ENCODE data around the gene FOXO4.

FOXO4 gene

DNA sequence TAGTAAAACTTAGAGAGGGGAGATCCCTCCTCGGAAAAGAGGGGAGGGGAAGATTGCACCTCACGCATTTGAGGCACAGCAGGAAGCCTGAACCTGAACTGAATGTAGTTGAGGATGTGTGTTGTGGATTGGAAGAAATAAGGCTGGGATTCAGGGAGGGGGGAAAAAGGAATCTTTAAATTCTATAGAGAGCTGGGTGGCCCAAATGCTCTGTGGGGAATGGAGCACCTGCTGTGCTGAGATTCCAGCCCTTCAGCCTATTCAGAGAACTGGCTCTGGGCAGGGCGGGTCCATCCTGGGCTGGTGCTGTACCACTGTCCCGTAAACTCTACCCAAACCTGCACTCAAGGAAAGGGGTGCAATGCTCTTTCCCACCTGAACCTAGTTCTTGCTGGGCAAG lies 4.1 kb downstream of the FOXO4 start:
- no peak for DNase-seq

DNA sequence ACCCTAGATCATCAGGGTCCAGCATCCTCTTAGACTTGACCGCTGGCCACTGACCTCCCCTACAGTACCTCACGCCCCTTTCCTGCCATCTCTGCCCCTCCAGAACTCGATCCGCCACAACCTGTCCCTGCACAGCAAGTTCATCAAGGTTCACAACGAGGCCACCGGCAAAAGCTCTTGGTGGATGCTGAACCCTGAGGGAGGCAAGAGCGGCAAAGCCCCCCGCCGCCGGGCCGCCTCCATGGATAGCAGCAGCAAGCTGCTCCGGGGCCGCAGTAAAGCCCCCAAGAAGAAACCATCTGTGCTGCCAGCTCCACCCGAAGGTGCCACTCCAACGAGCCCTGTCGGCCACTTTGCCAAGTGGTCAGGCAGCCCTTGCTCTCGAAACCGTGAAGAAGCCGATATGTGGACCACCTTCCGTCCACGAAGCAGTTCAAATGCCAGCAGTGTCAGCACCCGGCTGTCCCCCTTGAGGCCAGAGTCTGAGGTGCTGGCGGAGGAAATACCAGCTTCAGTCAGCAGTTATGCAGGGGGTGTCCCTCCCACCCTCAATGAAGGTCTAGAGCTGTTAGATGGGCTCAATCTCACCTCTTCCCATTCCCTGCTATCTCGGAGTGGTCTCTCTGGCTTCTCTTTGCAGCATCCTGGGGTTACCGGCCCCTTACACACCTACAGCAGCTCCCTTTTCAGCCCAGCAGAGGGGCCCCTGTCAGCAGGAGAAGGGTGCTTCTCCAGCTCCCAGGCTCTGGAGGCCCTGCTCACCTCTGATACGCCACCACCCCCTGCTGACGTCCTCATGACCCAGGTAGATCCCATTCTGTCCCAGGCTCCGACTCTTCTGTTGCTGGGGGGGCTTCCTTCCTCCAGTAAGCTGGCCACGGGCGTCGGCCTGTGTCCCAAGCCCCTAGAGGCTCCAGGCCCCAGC lies 5.2 kb downstream of the FOXO4 start:
- peak in 1 of 2 experiments; percentile 32 for DNase-seq

DNA sequence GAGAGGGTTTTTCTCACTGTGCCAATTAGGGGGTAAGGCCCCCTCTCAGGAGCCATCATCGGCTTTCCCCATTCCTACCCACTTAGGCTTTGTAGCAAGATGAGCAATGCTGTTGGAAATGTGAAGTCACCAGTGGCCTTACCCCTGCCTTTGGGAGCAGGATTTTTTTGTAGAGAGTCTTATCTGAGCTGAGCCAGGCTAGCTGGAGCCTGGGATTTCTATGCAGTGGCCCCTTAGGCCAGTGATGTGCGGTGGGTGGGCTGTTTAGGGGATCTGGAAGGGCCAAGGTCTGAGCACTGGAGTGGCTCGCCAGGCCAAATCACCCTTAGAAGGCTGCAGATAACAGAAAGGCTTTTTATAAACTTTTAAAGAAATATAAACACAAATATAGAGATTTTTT lies 6.6 kb downstream of the FOXO4 start:
- no peak for DNase-seq

DNA sequence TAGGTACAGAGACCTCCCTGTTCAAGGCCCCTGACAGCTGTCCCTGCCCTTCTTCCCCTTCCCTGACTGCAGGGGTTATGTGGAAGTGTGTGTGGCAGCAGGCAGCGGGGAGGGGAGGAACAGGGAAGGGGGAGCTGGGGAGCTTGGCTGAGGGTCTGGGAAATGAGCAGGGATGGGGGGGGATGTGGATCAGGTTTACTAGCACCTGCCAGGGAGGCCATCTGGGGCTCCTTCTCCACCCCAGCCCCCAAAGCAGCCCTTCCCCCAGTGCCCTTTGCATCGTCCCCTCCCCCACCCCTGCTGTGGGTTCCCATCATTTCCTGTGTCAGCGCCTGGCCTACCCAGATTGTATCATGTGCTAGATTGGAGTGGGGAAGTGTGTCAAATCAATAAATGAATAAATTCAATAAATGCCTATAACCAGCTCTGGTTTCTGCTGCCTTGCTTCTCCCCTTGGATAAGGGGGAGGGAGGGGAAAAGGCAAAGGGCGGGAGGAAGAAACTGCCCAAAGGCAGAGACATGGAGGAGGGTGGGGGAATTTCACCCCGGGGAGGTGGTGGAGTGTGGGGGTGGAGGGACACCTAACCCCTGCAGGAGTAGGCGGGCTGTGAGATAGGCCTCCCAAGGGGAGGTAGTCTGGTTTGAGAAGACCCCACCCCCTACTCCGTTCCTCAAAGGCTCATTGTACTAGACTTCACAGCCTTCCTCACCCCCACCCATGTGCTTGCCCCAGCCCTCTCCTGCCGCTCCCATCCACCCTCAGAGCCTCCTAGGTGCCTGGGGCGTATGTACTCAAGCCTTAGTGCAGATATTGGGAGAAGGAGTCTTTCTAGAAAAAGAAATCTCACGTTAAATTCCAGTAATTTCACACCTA lies 7.7 kb downstream of the FOXO4 start:
- peak; percentile 66 for DNase-seq

- no peak for DNase-seq
Measured at GRCh38 chrX:71105628-71106027, 10.0 kb downstream of the FOXO4 start.

- DNase-seq: no peak
Measured at GRCh38 chrX:71106427-71106826, 10.8 kb downstream of the FOXO4 start, which contains the start of gene CXorf65. Gene CXorf65 (minus strand): TSS chrX:71106740. CDS start chrX:71106556, 184 bp downstream.

DNA sequence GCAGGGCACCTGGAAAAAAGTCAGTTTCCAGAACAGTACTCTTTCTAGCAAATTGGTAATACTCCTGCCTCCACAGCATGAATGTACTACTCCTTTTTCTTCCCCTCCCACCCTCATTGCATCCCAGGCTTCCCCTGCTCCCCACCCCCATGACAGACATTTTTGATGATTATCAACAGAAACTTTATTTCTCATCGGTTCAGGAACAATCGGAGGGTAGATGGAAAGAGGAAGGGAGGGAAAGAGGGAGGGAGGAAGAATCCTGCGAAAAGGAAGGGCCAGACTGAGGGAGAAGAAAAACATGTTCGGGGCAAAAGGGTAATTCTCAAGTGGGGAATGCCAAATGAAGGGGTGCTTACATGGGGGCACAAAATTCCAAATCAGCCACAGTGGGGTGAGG lies 11.6 kb downstream of the FOXO4 start:
- DNase-seq: no peak

GRCh38 chrX:71107762-71108360 lies 12.2 kb downstream of the FOXO4 start:
- DNase-seq: peak in 1 of 2 experiments; percentile 50

DNA sequence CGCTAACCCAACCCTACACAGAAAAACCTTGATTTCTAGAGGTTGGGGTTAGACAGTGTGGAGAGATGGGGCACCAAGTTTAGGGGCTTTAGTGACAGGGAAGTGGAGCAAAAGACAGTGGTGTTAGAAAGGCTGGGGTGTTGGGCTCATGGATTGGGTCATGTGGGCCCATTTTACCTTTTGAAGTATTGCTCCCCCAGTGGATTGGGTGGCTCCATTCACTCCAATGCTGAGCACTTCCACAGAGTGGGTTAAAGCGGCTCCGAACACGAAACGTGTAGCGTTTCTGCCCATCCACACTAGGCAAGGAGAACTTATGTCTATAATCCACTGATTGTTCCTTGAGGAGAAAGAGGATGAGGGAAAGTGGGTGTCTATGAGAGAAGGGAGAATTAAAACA lies 13.4 kb downstream of the FOXO4 start:
- DNase-seq: no peak

DNA sequence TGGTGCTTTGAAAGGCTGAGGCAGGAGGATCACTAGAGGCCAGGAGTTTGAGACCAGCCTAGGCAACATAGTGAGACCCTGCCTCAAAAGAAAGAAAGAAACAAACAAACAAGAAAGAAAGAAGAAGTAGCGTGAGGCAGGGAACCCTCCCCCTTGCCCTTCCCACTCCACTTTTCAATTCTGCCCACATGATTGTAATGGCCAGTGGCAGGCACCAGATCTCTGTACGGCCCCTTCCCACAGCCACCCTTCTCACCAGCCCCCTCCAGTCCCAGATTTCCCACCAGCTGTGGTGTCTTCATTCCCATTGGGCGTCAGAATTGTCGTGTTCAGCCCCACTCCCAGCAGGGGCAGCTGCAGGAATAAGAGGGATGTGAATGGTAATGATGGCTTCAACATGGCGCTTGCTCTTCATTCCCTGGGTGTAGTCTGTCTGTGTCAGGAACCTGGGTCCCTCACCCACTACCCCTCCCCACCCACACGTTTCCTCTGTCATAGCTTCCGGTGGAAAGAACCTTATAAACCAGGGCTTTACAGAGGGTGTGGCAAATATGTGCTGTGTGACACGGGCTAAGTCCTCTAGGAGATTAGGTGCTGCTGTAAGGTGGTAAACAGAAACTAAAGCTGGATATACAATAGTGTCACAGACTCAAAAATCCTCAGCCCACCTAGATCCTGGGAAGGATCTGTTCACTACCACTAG lies 15.6 kb downstream of the FOXO4 start, which contains the start of gene IL2RG:
Gene IL2RG (minus strand): TSS at position 437 of the 703 bp plus-strand sequence. CDS start 38 bp downstream, at position 399.
- DNase-seq: peak; percentile 71 to 75

- no peak for DNase-seq
Measured at GRCh38 chrX:71111921-71112431, 16.3 kb downstream of the FOXO4 start.

DNA sequence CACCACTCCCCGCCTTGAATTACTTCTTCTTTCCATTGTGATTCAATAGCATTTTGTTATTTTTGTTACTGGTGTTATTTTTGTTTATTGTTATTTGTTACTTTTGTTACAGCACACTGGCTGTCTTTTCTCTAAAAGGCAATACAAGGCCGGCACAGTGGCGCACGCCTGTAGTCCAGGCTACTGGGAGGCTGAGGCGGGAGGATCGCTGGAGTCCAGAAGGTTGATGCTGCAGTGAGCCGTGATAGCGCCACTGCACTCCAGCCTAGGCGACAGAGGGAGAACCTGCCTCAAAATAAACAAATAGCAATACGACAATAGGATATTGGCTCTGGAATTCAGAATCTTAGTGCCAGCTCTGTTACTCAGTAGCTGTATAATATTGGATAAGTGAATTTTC lies 21.7 kb downstream of the FOXO4 start:
- no peak for DNase-seq

GRCh38 chrX:71118032-71118984 lies 22.7 kb downstream of the FOXO4 start, which contains the start of gene MED12:
Gene MED12 (plus strand): TSS chrX:71118596. CDS start chrX:71118755, 159 bp downstream.
- peak; percentile 89 to 91 for DNase-seq

DNA sequence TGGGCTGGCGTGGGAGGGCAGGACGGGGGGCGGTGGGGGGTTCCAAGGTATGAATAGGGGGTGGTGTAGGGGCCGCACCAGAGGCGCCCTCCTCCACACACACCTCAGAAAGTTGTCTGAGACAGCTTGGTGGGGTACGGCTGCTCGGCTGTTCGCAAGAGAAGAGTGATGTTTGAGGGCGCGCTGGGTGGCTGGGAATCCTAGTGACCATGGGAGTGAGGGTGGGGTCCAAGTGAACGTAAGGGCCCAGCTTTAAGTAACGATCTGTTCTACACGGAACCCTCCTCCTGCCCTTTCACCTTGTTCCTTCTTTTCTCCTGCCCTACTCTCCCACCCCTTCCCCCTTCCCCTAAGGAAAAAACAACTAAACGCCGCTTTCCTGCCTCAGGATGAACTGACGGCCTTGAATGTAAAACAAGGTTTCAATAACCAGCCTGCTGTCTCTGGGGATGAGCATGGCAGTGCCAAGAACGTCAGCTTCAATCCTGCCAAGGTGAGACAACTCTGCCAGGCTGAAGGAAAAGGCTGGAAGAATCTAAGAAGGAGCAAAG lies 23.4 kb downstream of the FOXO4 start:
- DNase-seq: no peak

DNA sequence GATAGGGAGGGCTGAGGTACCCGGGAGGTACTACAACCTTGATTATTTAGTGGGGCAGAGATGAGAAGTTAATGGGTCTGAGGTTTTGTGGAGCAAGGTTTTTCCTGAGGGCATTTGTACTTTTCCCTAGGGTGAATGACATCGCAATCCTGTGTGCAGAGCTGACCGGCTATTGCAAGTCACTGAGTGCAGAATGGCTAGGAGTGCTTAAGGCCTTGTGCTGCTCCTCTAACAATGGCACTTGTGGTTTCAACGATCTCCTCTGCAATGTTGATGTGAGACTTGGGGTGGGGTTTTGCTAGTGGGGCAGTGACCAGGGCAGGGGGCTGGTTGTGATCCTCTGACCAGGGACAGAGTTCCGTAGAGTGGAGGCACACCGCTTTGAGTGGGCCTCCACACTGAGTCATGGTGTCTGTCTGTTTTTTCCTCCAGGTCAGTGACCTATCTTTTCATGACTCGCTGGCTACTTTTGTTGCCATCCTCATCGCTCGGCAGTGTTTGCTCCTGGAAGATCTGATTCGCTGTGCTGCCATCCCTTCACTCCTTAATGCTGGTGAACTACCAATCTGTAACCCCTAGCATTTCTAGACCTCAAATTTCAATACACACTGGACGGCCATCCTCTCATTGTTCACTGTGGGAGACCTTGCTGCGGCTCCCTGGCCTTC lies 32.6 kb downstream of the FOXO4 start:
- no peak for DNase-seq

DNA sequence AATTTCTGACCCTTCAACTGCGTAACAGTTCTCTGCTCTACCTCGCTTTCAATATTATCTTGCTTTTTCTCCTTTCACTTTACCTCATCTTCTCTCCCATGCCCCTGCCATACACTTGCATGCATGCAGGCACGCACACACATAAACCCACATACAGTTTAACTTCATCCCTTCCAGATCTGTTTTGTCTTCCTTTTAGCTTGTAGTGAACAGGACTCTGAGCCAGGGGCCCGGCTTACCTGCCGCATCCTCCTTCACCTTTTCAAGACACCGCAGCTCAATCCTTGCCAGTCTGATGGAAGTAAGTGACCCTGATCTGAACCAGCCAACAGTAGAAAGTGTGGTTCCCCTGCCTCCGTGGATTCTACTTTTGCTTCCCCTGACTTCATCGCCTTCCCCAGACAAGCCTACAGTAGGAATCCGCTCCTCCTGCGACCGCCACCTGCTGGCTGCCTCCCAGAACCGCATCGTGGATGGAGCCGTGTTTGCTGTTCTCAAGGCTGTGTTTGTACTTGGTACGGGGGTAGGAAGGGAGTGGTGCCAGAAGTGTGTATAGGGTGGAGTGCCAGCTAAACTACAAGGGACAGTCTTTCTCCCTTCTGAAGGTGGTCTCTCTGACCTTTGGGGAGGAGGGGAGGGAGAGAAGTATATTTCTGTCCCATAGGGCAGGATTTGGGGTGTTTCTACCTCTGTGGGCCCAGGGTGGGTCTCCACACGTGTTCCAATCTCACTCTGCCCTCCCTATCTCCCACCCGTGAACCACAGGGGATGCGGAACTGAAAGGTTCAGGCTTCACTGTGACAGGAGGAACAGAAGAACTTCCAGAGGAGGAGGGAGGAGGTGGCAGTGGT lies 33.5 kb downstream of the FOXO4 start:
- peak; percentile 85 to 87 for DNase-seq

- no peak for DNase-seq
Measured at GRCh38 chrX:71131510-71131909, 35.9 kb downstream of the FOXO4 start.

GRCh38 chrX:71140440-71140839 lies 44.8 kb downstream of the FOXO4 start:
- DNase-seq: no peak

DNA sequence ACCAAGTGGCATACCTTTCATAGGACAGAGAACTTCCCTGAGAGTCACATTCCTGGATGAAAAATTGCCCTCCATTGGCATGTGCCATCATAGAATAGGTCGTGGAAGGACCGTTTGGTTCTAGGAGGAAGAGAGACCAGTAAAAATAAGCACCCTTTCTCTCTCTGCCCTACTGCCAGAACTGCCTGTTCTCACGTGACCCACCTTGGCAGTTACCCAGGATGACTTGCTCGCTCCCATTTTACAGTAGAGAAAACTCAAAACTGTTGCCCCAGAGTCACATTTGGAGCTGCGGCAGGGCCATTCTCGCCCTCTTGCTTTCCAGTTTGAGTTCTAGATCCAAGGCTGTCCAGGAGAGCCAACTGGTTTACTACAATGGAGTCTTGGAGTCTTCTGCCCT lies 47.9 kb downstream of the FOXO4 start:
- no peak for DNase-seq

Measured in activated T-cell treated with anti-CD3 and anti-CD28 coated beads, Interleukin-2, amount 50 U/mL, for 48 hours (primary cell).